ENCODE measurements around the gene AWAT2.

Gene AWAT2, protein sequence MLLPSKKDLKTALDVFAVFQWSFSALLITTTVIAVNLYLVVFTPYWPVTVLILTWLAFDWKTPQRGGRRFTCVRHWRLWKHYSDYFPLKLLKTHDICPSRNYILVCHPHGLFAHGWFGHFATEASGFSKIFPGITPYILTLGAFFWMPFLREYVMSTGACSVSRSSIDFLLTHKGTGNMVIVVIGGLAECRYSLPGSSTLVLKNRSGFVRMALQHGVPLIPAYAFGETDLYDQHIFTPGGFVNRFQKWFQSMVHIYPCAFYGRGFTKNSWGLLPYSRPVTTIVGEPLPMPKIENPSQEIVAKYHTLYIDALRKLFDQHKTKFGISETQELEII

GRCh38 chrX:70049925-70050324, at the start of gene AWAT2:
TSS of gene AWAT2 (minus strand) at chrX:70049938. CDS start at chrX:70049932, 6 bp downstream.
- no peak for FAIRE-seq
- no peak for DNase-seq (ENCODE audit: insufficient read length, low spot score)

DNA sequence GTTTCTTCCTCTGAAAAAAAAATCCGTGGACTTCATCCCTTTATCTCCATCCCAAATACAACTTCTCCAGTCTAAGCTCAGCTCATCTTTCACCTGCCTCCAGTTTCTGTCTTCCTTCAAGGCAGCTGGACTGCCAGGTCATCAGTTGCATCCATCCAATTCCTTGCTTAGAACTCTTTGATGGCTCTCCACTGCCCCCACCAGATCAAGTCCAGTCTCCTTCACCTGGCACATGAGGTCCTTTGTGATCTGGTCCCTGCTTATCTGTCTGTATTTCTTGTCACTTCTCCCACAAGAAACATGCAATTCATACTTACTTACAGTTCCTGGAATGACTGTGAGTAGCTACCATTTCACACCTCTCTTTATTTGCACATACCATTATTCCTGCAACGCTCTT, 46.3 kb upstream of the AWAT2 start:
- FAIRE-seq (peak; percentile 42), DNase-seq (ENCODE audit: insufficient read length, low spot score) (no peak)

- no peak for DNase-seq (ENCODE audit: insufficient read length, low spot score)
- no peak for FAIRE-seq
Observed at GRCh38 chrX:70092247-70092646, 42.5 kb upstream of the AWAT2 start.

DNA sequence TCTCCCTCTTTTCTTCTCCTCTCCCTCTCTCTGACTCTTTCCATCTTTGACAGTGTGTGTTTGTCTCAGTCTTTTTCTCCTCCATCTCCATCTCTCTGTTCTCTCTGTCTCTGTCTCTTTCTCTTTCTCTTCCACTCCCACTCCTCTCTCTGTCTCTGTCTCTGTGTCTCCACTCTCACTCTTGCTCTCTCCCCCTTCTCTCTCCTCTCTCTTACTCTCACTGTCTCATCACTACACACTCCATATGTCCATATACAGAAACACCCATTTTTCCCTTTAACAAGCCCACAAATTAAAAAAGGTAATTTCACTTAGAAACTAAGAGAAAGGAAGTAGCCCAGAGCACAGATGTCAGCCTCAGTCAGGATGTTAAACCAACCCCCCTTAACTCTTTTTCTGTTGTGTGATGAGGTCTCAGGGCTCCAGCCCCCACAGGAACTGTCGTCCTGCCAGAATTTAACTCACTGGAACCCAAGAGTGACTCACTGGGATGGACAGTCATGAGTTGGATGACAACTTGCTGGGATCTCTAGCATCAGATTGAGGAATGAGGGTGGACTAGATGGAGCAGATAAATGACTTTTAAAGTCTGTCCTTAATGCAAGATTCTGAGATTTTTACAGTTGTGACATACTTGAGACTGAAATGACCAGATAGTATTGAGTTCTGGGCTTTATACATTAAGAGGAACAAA, 40.0 kb upstream of the AWAT2 start:
- FAIRE-seq (no peak), DNase-seq (ENCODE audit: insufficient read length, low spot score) (no peak)

GRCh38 chrX:70088751-70089150, 39.0 kb upstream of the AWAT2 start:
- no peak for DNase-seq (ENCODE audit: insufficient read length, low spot score)
- no peak for FAIRE-seq

- no peak for DNase-seq (ENCODE audit: insufficient read length, low spot score)
Observed at GRCh38 chrX:70087857-70088630, 38.3 kb upstream of the AWAT2 start.

GRCh38 chrX:70084592-70085240, 35.0 kb upstream of the AWAT2 start:
- DNase-seq (ENCODE audit: insufficient read length, low spot score) (no peak), FAIRE-seq (no peak)

More at GRCh38 chrX:70087857-70088630, 38.3 kb upstream of the AWAT2 start:
- no peak for FAIRE-seq

GRCh38 chrX:70082723-70083122, 33.0 kb upstream of the AWAT2 start:
- FAIRE-seq (no peak), DNase-seq (ENCODE audit: insufficient read length, low spot score) (no peak)

DNA sequence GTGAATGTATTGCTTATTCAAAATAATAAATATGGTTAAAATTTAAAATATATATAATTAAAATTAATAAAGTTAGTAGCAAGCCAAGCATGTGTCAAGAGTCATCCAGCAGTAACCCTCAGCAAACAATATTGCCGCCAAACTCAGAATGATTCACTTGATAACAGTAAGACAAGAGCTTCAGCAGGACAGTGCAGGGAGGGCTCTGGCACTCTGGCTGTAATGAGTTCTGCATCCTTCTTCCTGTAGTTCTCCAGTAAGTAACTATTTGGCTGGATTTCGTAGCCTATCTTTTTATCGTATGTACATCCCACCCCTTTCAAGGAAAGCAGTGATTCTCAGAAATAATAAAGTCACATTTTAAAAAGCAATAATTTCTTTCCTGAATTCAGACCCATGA, 30.1 kb upstream of the AWAT2 start:
- FAIRE-seq (no peak), DNase-seq (ENCODE audit: insufficient read length, low spot score) (no peak)

DNA sequence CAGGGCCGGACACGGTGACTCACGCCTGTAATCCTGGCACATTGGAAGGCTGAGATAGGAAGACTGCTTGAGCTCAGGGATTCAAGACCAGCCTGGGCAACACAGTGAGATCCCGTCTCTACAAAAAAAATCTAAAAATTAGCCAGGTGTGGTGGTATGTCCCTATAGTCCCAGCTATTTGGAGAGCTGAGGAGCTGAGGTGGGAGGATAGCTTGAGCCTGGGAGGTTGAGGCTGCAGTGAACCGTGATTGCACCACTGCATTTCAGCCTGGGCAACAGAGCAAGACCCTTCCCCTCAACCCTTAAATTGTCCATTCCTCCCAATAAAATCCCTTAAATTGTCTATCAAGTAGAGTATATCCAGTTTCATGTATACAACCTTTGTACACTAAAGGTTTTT, 29.6 kb upstream of the AWAT2 start:
- no peak for FAIRE-seq
- DNase-seq (ENCODE audit: insufficient read length, low spot score) = no peak

- FAIRE-seq = no peak
- DNase-seq (ENCODE audit: insufficient read length, low spot score) = no peak
Observed at GRCh38 chrX:70066646-70067045, 16.9 kb upstream of the AWAT2 start.

DNA sequence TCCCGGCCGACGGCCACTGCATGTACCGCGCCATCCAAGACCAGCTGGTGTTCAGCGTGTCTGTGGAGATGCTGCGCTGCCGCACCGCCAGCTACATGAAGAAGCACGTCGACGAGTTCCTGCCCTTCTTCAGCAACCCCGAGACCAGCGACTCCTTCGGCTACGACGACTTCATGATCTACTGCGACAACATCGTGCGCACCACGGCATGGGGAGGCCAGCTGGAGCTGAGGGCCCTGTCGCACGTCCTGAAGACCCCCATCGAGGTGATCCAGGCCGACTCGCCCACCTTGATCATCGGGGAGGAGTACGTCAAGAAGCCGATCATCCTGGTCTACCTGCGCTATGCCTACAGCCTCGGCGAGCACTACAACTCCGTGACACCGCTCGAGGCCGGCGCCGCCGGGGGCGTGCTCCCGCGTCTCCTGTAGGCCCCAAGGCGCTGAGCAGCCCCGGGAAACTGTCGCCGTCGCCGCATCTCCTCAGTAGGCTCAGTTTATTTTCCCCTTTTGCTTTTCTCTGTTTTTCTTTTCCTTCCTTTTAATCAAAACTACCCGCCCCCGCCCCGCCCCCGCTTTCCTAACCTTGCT, 13.3 kb upstream of the AWAT2 start:
- no peak for FAIRE-seq
- DNase-seq (ENCODE audit: insufficient read length, low spot score) = no peak

DNA sequence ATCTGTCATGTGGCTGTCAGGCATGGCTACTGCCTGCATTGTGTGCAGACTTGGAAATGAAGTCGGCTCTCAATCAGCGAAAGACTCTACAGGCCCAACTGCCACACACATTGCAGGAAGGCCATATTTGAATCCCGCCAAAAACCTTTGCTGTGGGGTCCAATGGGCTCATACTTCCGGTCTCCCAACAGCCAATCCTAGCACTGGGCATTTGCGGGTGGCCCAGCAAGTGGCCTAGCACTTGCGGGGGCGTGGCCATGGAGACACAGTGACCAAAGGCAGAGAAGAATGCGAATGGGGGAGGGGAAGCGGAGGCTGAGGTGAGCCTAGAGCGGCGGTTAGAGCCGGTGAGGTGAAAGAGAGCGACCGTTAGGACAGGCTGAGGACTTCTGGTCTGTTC, 12.3 kb upstream of the AWAT2 start, which contains the start of gene OTUD6A:
Gene OTUD6A, plus strand, starts transcription at position 382 of the 400 bp plus-strand sequence. CDS start 68 bp downstream, outside the sequence.
- FAIRE-seq (no peak), DNase-seq (ENCODE audit: insufficient read length, low spot score) (no peak)

- DNase-seq (ENCODE audit: insufficient read length, low spot score) = no peak
- FAIRE-seq = no peak
Observed at GRCh38 chrX:70054391-70054790, 4.7 kb upstream of the AWAT2 start.

DNA sequence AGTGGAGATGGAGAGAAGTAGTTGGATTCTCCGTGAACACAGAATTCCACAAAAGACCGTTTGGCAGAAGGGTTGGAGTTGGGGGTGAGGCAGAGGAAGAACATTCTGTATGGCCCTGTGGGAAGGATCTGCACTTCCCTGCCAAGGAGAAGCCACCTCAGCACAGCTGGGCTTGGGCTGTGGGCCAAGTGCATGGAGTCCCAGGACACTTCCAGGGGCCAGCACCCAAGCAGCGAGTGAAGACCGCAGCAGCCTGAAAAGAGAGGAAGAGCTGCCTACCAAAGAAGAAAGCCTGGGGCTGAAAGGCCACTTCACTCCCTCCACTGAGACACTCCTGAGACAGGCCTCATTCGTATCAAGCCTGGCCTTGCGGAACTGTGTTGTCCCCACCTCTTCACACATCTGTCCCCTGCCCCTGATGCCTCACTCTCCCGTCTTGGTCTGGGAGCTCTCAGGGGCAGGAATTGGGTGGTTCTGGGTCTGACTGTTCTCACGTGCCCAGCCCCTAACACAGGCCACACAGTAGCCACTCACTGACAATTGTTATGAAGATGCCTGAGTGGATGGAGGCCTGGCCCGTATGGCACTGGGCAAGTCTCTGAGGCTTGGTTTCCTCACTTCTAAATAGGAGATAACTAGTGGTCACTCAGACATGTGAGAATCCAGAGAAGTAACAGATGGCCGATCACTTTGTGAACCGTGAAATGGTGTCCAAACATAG, 3.3 kb upstream of the AWAT2 start:
- FAIRE-seq (no peak), DNase-seq (ENCODE audit: insufficient read length, low spot score) (no peak)

DNA sequence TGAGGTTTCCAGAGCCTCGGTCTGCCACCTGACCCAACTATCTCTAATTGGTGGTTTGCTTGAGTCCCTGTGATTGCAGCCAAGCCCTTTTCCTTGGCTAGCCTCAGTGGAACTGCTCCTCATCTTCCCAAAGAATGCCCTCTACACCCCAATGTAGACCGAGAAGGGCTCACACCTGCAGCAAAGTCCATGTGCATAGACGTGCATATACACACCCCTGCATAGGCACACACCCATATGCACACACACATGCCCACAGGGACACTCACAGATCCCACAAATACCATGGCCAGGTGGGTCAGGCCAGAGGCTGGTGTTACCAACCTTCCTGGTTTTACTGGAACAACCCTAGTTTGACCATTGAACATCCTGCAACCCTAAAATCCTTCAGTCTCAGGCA, 332 bp downstream of the AWAT2 start:
- FAIRE-seq (no peak), DNase-seq (ENCODE audit: insufficient read length, low spot score) (no peak)

GRCh38 chrX:70046978-70047377, 2.8 kb downstream of the AWAT2 start:
- FAIRE-seq (no peak), DNase-seq (ENCODE audit: insufficient read length, low spot score) (no peak)

GRCh38 chrX:70044541-70045245, 5.0 kb downstream of the AWAT2 start:
- FAIRE-seq (no peak), DNase-seq (ENCODE audit: insufficient read length, low spot score) (no peak)

GRCh38 chrX:70043685-70044084, 6.1 kb downstream of the AWAT2 start:
- DNase-seq (ENCODE audit: insufficient read length, low spot score) = no peak
- FAIRE-seq = no peak
